HepG2 (cell line): ENCODE results near the gene NT5DC1. TPM values are rescaled to one million over a fixed set of nuclear protein-coding genes. Genes with fewer than 3 reads are reported as not detected.
A peak's percentile ranks its signal among the peaks of the same experiment; 100 is the strongest.

Experiments used
- AGO2 ChIP-seq: fragments of 200-400 bp; formaldehyde crosslinking; optimal IDR thresholded peaks from 2 replicates; pipeline ENCODE3; 2017; ENCODE audit warnings: mild to moderate bottlenecking, low read depth, low read length, moderate library complexity
- AHR ChIP-seq: IDR thresholded peaks from 2 replicates; pipeline ENCODE4 v1.6.1; 2018; ENCODE audit warnings: missing genetic modification reagents, missing compliant biosample characterization
- DMTF1 ChIP-seq: sonication (generic); formaldehyde crosslinking; IDR thresholded peaks from 2 replicates; pipeline ENCODE4 v1.4.0; 2020; ENCODE audit warnings: mild to moderate bottlenecking, missing genetic modification reagents
- GTF3A ChIP-seq: sonication (generic); formaldehyde crosslinking; conservative IDR thresholded peaks from 2 replicates; pipeline ENCODE4 v1.4.0; 2020; ENCODE audit warnings: mild to moderate bottlenecking, missing genetic modification reagents
- HMGA1 ChIP-seq: sonication (generic); formaldehyde crosslinking; conservative IDR thresholded peaks from 2 replicates; pipeline ENCODE4 v1.4.0; 2020; ENCODE audit warnings: missing genetic modification reagents
- HNRNPUL1 ChIP-seq: fragments of 200-400 bp; formaldehyde crosslinking; IDR thresholded peaks from 2 replicates; pipeline ENCODE4 v1.6.1; 2017; ENCODE audit warnings: low read depth, mild to moderate bottlenecking, low read length, moderate library complexity
- HOXD1 ChIP-seq: sonication (generic); formaldehyde crosslinking; IDR thresholded peaks from 2 replicates; pipeline ENCODE4 v1.5.0; 2020; ENCODE audit warnings: missing genetic modification reagents
- KMT2B ChIP-seq: IDR thresholded peaks from 2 replicates; pipeline ENCODE4 v1.6.1; 2016; ENCODE audit warnings: missing genetic modification reagents, missing compliant biosample characterization
- MATR3 ChIP-seq: sonication (generic); formaldehyde crosslinking; IDR thresholded peaks from 2 replicates; pipeline ENCODE4 v1.4.0; 2020; ENCODE audit warnings: missing genetic modification reagents
- MAX ChIP-seq: IDR thresholded peaks from 2 replicates; pipeline ENCODE4 v1.6.1; 2012; ENCODE audit warnings: inconsistent platforms
- MIER2 ChIP-seq: IDR thresholded peaks from 2 replicates; pipeline ENCODE4 v1.6.1; 2016; ENCODE audit warnings: missing biosample characterization, missing genetic modification reagents
- SMAD9 ChIP-seq: sonication (generic); formaldehyde crosslinking; IDR thresholded peaks from 2 replicates; pipeline ENCODE4 v1.5.1; 2020; ENCODE audit warnings: mild to moderate bottlenecking, missing genetic modification reagents
- SNAPC5 ChIP-seq: sonication (generic); formaldehyde crosslinking; IDR thresholded peaks from 2 replicates; pipeline ENCODE4 v1.8.1; 2023; ENCODE audit warnings: mild to moderate bottlenecking, missing genetic modification reagents, borderline replicate concordance
- TOE1 ChIP-seq: sonication (generic); formaldehyde crosslinking; IDR thresholded peaks from 2 replicates; pipeline ENCODE4 v1.4.0; 2020; ENCODE audit warnings: mild to moderate bottlenecking, missing genetic modification reagents
- ZKSCAN8 ChIP-seq: IDR thresholded peaks from 2 replicates; pipeline ENCODE4 v1.6.1; 2016; ENCODE audit warnings: borderline replicate concordance, missing genetic modification reagents, missing compliant biosample characterization
- ZNF143 ChIP-seq: sonication (generic); formaldehyde crosslinking; IDR thresholded peaks from 2 replicates; pipeline ENCODE4 v1.4.0; 2020; ENCODE audit warnings: missing genetic modification reagents
- ZNF329 ChIP-seq: sonication (generic); formaldehyde crosslinking; IDR thresholded peaks from 2 replicates; pipeline ENCODE4 v1.9.0; 2021; ENCODE audit warnings: low read depth, mild to moderate bottlenecking, missing genetic modification reagents
- ZNF350 ChIP-seq: sonication (generic); formaldehyde crosslinking; IDR thresholded peaks from 2 replicates; pipeline ENCODE4 v1.4.0; 2020; ENCODE audit warnings: mild to moderate bottlenecking, low read depth, missing genetic modification reagents, borderline replicate concordance
- ZNF577 ChIP-seq: sonication (generic); formaldehyde crosslinking; IDR thresholded peaks from 2 replicates; pipeline ENCODE4 v1.4.0; 2020; ENCODE audit warnings: mild to moderate bottlenecking, low read depth, missing genetic modification reagents, borderline replicate concordance
- ZNF737 ChIP-seq: sonication (generic); formaldehyde crosslinking; IDR thresholded peaks from 2 replicates; pipeline ENCODE4 v1.5.0; 2020; ENCODE audit warnings: missing genetic modification reagents, mild to moderate bottlenecking, borderline replicate concordance
- polyA plus RNA-seq, 8 experiments: library from polyadenylated mRNA; depleted of rRNA in 3 of 8; stranded (reverse) in 7 of 8; unstranded in 1 of 8; fragments of >200 nt; fragmentation: Illumina TruSeq in 4 of 8; extraction: Trizol in 4 of 8; gene quantifications; 2 replicates each; pipeline versions ENCODE4 v1.2.1 to v1.2.3, GENCODE V29; 2011 to 2016; ENCODE audit warnings: low read depth in 4 of 8, missing spikeins in 1 of 8, mixed read lengths in 1 of 8; ENCODE audit not compliant: insufficient read depth in 1 of 8
- total RNA-seq, 5 experiments: library from RNA; depleted of rRNA; stranded (reverse); fragments of >200 nt; fragmentation: Illumina TruSeq; extraction: Trizol; gene quantifications; 2 replicates each; pipeline ENCODE4 v1.2.3, GENCODE V29; 2016; ENCODE audit warnings: low read depth in 1 of 5
- TF ChIP-seq, protein P1 (sequence below): sonication (generic); IDR thresholded peaks from 2 replicates; pipeline ENCODE4 v1.6.1; 2016; ENCODE audit warnings: low read depth, borderline replicate concordance
- TF ChIP-seq, protein P2 (sequence below): sonication (generic); formaldehyde crosslinking; IDR thresholded peaks from 2 replicates; pipeline ENCODE4 v1.8.0; 2022; ENCODE audit warnings: mild to moderate bottlenecking, missing genetic modification reagents, borderline replicate concordance
- TF ChIP-seq, protein P3 (sequence below): sonication (generic); formaldehyde crosslinking; IDR thresholded peaks from 2 replicates; pipeline ENCODE4 v1.4.0; 2020; ENCODE audit warnings: missing genetic modification reagents

The NT5DC1 gene
- total and polyA plus RNA-seq, 2 of the 13 experiments (the other 11 are each of a cell fraction or from before 2014, with no cell fraction given), result 27.0 to 56.1 TPM

DNA sequence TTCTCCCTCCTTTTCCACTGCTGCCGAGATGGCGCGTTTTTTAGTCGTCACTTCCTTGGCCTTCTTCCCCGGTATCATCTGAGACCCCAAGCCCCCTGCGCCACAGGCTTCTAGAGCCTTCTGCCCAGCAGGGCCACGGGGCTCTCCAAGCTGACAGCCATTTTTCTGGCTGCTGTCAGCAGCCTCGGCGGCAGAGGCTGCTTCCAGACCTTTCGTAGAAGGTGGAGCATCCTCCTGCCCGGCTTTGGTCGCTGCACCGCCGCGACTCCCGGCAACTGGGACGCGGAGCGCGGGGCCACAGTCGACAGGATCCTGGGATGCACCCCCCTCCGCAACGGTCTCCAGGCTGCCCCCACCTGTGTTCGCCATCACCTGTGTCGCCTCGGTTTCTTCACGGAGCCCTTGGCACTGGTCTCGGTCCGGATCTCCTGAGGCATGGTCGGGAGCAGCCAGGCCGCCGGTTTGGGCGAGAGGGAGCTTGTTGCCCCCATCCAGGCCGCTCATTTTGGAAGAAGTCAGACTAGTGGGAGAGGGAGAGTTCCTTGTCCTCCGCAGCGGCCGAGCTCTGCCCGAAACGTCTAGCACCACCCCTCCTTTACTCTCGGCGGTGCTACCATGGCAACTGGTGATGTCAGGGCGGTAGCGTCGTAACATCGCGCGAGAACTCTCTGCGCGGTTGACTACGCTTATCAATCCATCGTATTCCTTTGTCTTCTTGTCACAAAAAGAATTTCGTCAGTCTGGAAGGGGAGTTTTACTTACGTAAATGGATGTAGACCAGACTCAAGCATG is 153.0 kb downstream of the NT5DC1 start, which contains the start of gene TSPYL4 (continued):
- TF ChIP-seq AHR (peak; percentile 76; the same call in 1 of the 2 replicates), KMT2B (CRISPR knock-in tag) (peak; percentile 72), ZNF737 (CRISPR knock-in tag) (no peak), ZNF329 (CRISPR knock-in tag) (no peak), HOXD1 (no peak), MIER2 (peak; percentile 62), GTF3A (CRISPR knock-in tag) (0 out of 2 replicates have a peak, but pooled peaks have one; percentile 26), SNAPC5 (no peak; the same call in 1 of the 2 replicates), SMAD9 (CRISPR knock-in tag) (peak; percentile 78; the same call in 1 of the 2 replicates), HMGA1 (CRISPR knock-in tag) (no peak), DMTF1 (CRISPR knock-in tag) (0 out of 2 replicates have a peak, but pooled peaks have one; percentile 19), MAX (peak; percentile 8; the same call in 1 of the 2 replicates), ZNF143 (CRISPR knock-in tag) (no peak), ZKSCAN8 (CRISPR knock-in tag) (0 out of 2 replicates have a peak, but pooled peaks have one; percentile 14), AGO2 (peak; percentile 73), HNRNPUL1 (no peak), MATR3 (CRISPR knock-in tag) (no peak), ZNF350 (CRISPR knock-in tag) (peak; percentile 60; the same call in 1 of the 2 replicates), ZNF577 (CRISPR knock-in tag) (no peak), TOE1 (CRISPR knock-in tag) (0 out of 2 replicates have a peak, but pooled peaks have one; percentile 13)
- TF ChIP-seq, protein P1, sequence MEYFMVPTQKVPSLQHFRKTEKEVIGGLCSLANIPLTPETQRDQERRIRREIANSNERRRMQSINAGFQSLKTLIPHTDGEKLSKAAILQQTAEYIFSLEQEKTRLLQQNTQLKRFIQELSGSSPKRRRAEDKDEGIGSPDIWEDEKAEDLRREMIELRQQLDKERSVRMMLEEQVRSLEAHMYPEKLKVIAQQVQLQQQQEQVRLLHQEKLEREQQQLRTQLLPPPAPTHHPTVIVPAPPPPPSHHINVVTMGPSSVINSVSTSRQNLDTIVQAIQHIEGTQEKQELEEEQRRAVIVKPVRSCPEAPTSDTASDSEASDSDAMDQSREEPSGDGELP, result peak; percentile 37; the same call in 1 of the 2 replicates
- TF ChIP-seq, protein P2, sequence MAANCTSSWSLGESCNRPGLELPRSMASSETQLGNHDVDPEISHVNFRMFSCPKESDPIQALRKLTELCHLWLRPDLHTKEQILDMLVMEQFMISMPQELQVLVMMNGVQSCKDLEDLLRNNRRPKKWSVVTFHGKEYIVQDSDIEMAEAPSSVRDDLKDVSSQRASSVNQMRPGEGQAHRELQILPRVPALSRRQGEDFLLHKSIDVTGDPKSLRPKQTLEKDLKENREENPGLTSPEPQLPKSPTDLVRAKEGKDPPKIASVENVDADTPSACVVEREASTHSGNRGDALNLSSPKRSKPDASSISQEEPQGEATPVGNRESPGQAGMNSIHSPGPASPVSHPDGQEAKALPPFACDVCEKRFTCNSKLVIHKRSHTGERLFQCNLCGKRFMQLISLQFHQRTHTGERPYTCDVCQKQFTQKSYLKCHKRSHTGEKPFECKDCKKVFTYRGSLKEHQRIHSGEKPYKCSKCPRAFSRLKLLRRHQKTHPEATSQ (CRISPR knock-in tag), result peak; percentile 79; the same call in 1 of the 2 replicates
- TF ChIP-seq, protein P3, sequence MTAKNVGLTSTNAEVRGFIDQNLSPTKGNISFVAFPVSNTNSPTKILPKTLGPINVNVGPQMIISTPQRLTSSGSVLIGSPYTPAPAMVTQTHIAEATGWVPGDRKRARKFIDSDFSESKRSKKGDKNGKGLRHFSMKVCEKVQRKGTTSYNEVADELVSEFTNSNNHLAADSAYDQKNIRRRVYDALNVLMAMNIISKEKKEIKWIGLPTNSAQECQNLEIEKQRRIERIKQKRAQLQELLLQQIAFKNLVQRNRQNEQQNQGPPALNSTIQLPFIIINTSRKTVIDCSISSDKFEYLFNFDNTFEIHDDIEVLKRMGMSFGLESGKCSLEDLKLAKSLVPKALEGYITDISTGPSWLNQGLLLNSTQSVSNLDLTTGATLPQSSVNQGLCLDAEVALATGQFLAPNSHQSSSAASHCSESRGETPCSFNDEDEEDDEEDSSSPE (CRISPR knock-in tag), result peak; percentile 59
